Sigmoid colon (tissue), 7 donors: ENCODE results near the gene DAB2. TPM values are rescaled to one million over a fixed set of nuclear protein-coding genes. Genes with fewer than 3 reads are reported as not detected.

ENCODE experiments used
- DNase-seq: peaks from one replicate; pipeline ENCODE4 v3.0.0-alpha.2; 2019
- H3K27ac ChIP-seq, 4 donors: fragments of 200-600 bp; sonication (generic); one replicate each; pipeline ENCODE4 v1.5.1; 2016 to 2019; ENCODE audit warnings: mild to moderate bottlenecking in 1 of 4
- H3K27me3 ChIP-seq, 3 donors: fragments of 200-600 bp; sonication (generic); one replicate each; pipeline ENCODE4 v1.5.1; 2019; ENCODE audit warnings: mild to moderate bottlenecking in 1 of 3
- H3K36me3 ChIP-seq, 4 donors: fragments of 200-600 bp; sonication (generic); one replicate each; pipeline ENCODE4 v1.5.1; 2016 to 2019
- H3K4me1 ChIP-seq, 4 donors: fragments of 200-600 bp; sonication (generic); one replicate each; pipeline ENCODE4 v1.5.1; 2017 to 2019
- H3K4me3 ChIP-seq, 4 donors: fragments of 200-600 bp; sonication (generic); one replicate each; pipeline ENCODE4 v1.5.1; 2017 to 2019; ENCODE audit warnings: mild to moderate bottlenecking in 2 of 4, moderate library complexity in 1 of 4
- H3K9me3 ChIP-seq, 4 donors: fragments of 200-600 bp in 3 of 4; sonication (generic) in 3 of 4; one replicate each; pipeline versions ENCODE4 v1.5.1 to v1.6.1; 2013 to 2019
- EP300 ChIP-seq, 4 donors: sonication (generic); formaldehyde crosslinking; IDR thresholded peaks; one replicate each; pipeline ENCODE4 v1.6.1; 2017; ENCODE audit warnings: antibody characterized with exemption in 4 of 4
- POLR2A ChIP-seq, 2 donors: fragments of 450-650 bp; IDR thresholded peaks; one replicate each; pipeline ENCODE4 v1.6.1; 2016; ENCODE audit warnings: antibody characterized with exemption in 2 of 2, mild to moderate bottlenecking in 2 of 2, moderate library complexity in 2 of 2
- POLR2AphosphoS5 ChIP-seq, 4 donors: sonication (generic); formaldehyde crosslinking; IDR thresholded peaks; one replicate each; pipeline ENCODE4 v1.6.1; 2017; ENCODE audit warnings: antibody characterized with exemption in 4 of 4
- WGBS, 2 donors: extraction: QIAGEN DNeasy Blood & Tissue Kit; methylation state at CpG; one replicate each; pipeline ENCODE4 v1.1.7; 2013; 5-methylcytosine and 5-hydroxymethylcytosine counted together
- intact Hi-C: fragments of 100-400 bp; cut with DNase I; formaldehyde crosslinking; loops from one replicate; pipeline ENCODE4 v1.15.1; 2023
- polyA plus RNA-seq, 3 donors: library from polyadenylated mRNA; stranded (reverse); fragments of 200-250 nt; gene quantifications; one replicate each; pipeline ENCODE4 v1.2.3, GENCODE V29; 2013
- total RNA-seq, 4 donors: library from RNA; depleted of rRNA; stranded (reverse); fragments of >200 nt; gene quantifications; one replicate each; pipeline ENCODE4 v1.1.0, GENCODE V29; 2016
- TF ChIP-seq, protein P1 (sequence below), 4 experiments: fragments of 450-650 bp in 3 of 4; fragments of 200-600 bp in 1 of 4; IDR thresholded peaks; one replicate each; pipeline ENCODE4 v1.5.1; 2016 to 2019; ENCODE audit warnings: antibody characterized with exemption in 4 of 4, mild to moderate bottlenecking in 3 of 4, moderate library complexity in 2 of 4
- donor health status: healthy with polysubstance abuse.
- donor health status: Bipolar disorder and iron deficiency.
- donor health status: healthy.

The DAB2 gene
- total and polyA plus RNA-seq, 7 donors, result 17.9 to 74.1 (median 55.0) TPM

DNA sequence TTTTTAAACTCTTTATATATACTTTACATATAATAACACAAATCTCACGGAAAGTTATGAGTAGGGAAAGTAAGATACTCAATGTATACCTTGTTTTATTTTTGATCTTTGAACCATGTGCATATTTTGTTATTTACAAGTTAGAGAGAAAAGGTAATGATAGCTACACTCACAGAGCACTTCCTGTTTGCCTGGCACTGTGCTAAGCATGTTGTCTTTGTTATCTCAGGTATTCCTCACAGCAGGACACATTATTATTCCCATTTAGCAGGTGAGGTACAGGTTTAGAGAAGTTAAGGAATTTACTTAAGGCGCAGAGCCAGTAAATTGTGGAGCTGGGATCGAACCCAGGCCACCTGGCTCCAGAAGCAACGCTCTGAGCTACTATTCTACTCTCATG is 63.5 kb downstream of the DAB2 start:
- H3K36me3 ChIP-seq, result no peaks in the 10 kb centered on the region
- no peak for DNase-seq
- intact Hi-C loops, result no loop called here
- no peak overlapping the region for H3K27ac ChIP-seq
- no peaks in the 10 kb centered on the region for H3K9me3 ChIP-seq
- H3K4me3 ChIP-seq, result no peak overlapping the region
- no peak for TF ChIP-seq EP300 (IDR thresholded peaks at IDR 0.05)
- no peak for TF ChIP-seq POLR2A (IDR thresholded peaks at IDR 0.05)
- TF ChIP-seq POLR2AphosphoS5 (IDR thresholded peaks at IDR 0.05), result no peak
- TF ChIP-seq, protein P1, sequence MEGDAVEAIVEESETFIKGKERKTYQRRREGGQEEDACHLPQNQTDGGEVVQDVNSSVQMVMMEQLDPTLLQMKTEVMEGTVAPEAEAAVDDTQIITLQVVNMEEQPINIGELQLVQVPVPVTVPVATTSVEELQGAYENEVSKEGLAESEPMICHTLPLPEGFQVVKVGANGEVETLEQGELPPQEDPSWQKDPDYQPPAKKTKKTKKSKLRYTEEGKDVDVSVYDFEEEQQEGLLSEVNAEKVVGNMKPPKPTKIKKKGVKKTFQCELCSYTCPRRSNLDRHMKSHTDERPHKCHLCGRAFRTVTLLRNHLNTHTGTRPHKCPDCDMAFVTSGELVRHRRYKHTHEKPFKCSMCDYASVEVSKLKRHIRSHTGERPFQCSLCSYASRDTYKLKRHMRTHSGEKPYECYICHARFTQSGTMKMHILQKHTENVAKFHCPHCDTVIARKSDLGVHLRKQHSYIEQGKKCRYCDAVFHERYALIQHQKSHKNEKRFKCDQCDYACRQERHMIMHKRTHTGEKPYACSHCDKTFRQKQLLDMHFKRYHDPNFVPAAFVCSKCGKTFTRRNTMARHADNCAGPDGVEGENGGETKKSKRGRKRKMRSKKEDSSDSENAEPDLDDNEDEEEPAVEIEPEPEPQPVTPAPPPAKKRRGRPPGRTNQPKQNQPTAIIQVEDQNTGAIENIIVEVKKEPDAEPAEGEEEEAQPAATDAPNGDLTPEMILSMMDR (IDR thresholded peaks at IDR 0.05), result no peak
- no peaks in the 10 kb centered on the region for H3K4me1 ChIP-seq
- H3K27me3 ChIP-seq, result no peaks in the 10 kb centered on the region
- WGBS, 2 donors, result 63 to 89% methylated on average over 4 of the region's 4 CpGs

DNA sequence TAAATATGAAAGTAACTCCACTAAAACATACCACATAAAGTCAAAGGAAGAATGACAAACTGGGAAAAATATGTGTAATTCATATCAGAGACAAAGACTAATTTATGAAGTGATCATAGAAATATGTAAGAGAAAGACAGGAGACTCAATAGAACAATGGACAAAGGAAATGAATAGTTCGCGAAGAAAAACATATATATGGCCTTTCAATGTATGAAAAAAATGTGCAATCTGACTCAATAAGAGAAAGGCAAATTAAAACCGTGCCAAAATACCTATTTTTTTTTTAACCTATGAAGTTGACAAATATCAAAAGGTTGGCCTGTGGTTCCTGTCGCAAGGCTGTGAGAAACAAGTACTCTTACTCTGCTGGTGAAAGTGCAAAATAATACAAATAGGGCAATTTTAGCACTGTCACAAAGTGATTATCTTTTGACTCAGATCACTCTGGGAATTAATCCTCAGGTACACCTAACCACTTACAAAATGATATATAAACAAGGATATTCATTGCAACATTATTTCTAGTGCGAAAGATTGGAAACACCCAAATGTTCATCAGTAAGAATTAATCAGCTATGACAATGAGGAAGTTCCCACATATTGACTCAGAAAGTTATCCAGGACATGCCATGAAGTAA is 64.2 kb downstream of the DAB2 start:
- H3K27me3 ChIP-seq, result no peaks in the 10 kb centered on the region
- TF ChIP-seq, protein P1 (IDR thresholded peaks at IDR 0.05), result no peak
- TF ChIP-seq POLR2A (IDR thresholded peaks at IDR 0.05), result no peak
- no peak for TF ChIP-seq EP300 (IDR thresholded peaks at IDR 0.05)
- TF ChIP-seq POLR2AphosphoS5 (IDR thresholded peaks at IDR 0.05), result no peak
- WGBS, 2 donors, result 85 to 87% methylated on average over 5 of the region's 5 CpGs
- H3K9me3 ChIP-seq, result no peaks in the 10 kb centered on the region
- intact Hi-C loops, result no loop called here
- H3K4me1 ChIP-seq, result no peaks in the 10 kb centered on the region
- no peak overlapping the region for H3K27ac ChIP-seq
- no peak for DNase-seq
- no peak overlapping the region for H3K4me3 ChIP-seq
- H3K36me3 ChIP-seq, result no peaks in the 10 kb centered on the region

DNA sequence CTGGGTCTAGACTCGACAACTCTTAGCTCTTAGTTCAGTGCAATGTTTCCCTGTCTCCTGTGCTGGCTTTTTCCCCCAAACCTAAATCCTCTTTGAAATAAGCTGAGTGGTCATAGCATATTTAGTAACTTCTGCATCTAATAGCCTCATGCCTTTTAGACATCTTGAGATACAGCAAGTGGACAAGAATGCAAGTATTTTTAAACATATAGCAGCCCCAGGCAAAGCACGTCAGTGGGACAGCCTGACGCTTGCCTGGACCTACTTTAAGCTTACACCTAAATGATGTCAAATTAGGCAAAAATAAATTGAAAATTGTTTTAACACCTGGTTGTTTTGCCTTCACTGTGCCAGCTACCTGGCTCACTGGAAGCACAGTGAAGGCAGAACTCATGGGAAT is 68.5 kb downstream of the DAB2 start:
- WGBS, 2 donors, result 95 to 96% methylated on average over 3 of the region's 3 CpGs
- Histone ChIP-seq H3K4me1 (no peaks in the 10 kb centered on the region), H3K27me3 (no peaks in the 10 kb centered on the region), H3K4me3 (no peak overlapping the region), H3K36me3 (no peaks in the 10 kb centered on the region), H3K9me3 (no peaks in the 10 kb centered on the region), H3K27ac (no peak overlapping the region)
- intact Hi-C loops, result no loop called here
- TF ChIP-seq, protein P1 (IDR thresholded peaks at IDR 0.05), result no peak
- no peak for TF ChIP-seq POLR2AphosphoS5 (IDR thresholded peaks at IDR 0.05)
- TF ChIP-seq EP300 (IDR thresholded peaks at IDR 0.05), result no peak
- no peak for TF ChIP-seq POLR2A (IDR thresholded peaks at IDR 0.05)
- no peak for DNase-seq

DNA sequence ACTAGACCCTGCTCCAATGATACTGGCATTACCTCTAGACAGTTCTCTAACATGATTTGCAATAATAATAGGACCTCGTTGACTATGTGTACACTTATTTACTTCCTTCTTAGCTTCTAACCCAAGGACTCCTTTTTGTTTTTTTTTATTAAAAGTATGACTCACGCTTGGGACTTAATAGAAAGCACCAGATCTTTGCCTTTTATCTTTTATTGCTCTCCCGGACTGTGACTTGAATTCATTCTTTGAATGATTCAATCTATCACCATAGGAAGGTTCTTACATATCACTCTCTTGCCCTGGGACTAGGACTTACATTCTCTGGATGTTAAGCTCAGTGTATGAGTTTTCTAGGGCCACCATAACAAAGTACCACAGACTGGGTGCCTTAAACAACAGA is 69.5 kb downstream of the DAB2 start:
- DNase-seq, result no peak
- TF ChIP-seq EP300 (IDR thresholded peaks at IDR 0.05), result no peak
- TF ChIP-seq, protein P1 (IDR thresholded peaks at IDR 0.05), result no peak
- Histone ChIP-seq H3K36me3 (no peaks in the 10 kb centered on the region), H3K27ac (no peak overlapping the region), H3K4me3 (no peak overlapping the region), H3K9me3 (no peaks in the 10 kb centered on the region), H3K27me3 (no peaks in the 10 kb centered on the region), H3K4me1 (no peaks in the 10 kb centered on the region)
- intact Hi-C loops, result no loop called here
- WGBS, 2 donors, result 46 to 50% methylated on average over 3 of the region's 3 CpGs
